Caco-2 (cell line): ENCODE results near the gene IMMT. TPM values are rescaled to one million over a fixed set of nuclear protein-coding genes. Genes with fewer than 3 reads are reported as not detected.

Source experiments
- BruUV-seq: library from RNA; stranded (reverse); fragments of 400-500 nt; replicated peaks from 2 replicates; lab custom pipeline; 2021; lab: Mats Ljungman, UMichigan
- CTCF ChIA-PET: fragments of 300-600 bp; sonication (Branson Sonifier 250); formaldehyde crosslinking; loops from one replicate; lab custom pipeline; 2022; ENCODE audit warnings: antibody characterized with exemption; lab: Charles Lee
- POLR2A ChIA-PET: fragments of 300-600 bp; sonication (Branson Sonifier 250); formaldehyde crosslinking; loops from one replicate; lab custom pipeline; 2022; ENCODE audit warnings: antibody characterized with exemption; lab: Charles Lee
- DNase-seq, 2 experiments: peaks; one replicate each; pipeline versions ENCODE4 v3.0.0 to v3.0.0-alpha.2; 2020 to 2022
- H3K27me3 ChIP-seq: replicated peaks from 2 replicates; pipeline ENCODE4 v1.6.0; 2011; ENCODE audit warnings: low read length; ENCODE audit not compliant: control insufficient read depth, insufficient read depth
- H3K36me3 ChIP-seq: 2 replicates; pipeline ENCODE4 v1.5.1; 2011; ENCODE audit warnings: low read length; ENCODE audit not compliant: control insufficient read depth, insufficient read depth
- H3K4me1 ChIP-seq: fragments of 250-450 bp; sonication (Bioruptor Pico); 2 replicates; pipeline ENCODE4 v1.5.1; 2020; ENCODE audit warnings: mild to moderate bottlenecking
- H3K4me3 ChIP-seq: 2 replicates; pipeline ENCODE4 v1.5.1; 2011; ENCODE audit warnings: low read depth, mild to moderate bottlenecking, control low read depth, low read length
- H3K9me3 ChIP-seq: fragments of 250-450 bp; sonication (Bioruptor Pico); 2 replicates; pipeline ENCODE4 v1.5.1; 2020; ENCODE audit warnings: mild to moderate bottlenecking, moderate library complexity
- H3K27ac Mint-ChIP-seq: one replicate; pipeline ENCODE4 v1.8.0; 2022; ENCODE audit warnings: mixed read lengths; ENCODE audit not compliant: unreplicated experiment
- H3K27me3 Mint-ChIP-seq: one replicate; pipeline ENCODE4 v1.8.0; 2022; ENCODE audit warnings: mixed read lengths; ENCODE audit not compliant: insufficient read depth, unreplicated experiment
- H3K36me3 Mint-ChIP-seq: one replicate; pipeline ENCODE4 v1.8.0; 2022; ENCODE audit warnings: mild to moderate bottlenecking, mixed read lengths; ENCODE audit not compliant: insufficient read depth, unreplicated experiment
- H3K4me1 Mint-ChIP-seq: one replicate; pipeline ENCODE4 v1.8.0; 2022; ENCODE audit warnings: low read depth, mixed read lengths; ENCODE audit not compliant: unreplicated experiment
- H3K4me3 Mint-ChIP-seq: one replicate; pipeline ENCODE4 v1.8.0; 2022; ENCODE audit warnings: mild to moderate bottlenecking, moderate library complexity, mixed read lengths; ENCODE audit not compliant: unreplicated experiment
- H3K9me3 Mint-ChIP-seq: one replicate; pipeline ENCODE4 v1.8.0; 2022; ENCODE audit warnings: mixed read lengths; ENCODE audit not compliant: unreplicated experiment
- CTCF ChIP-seq, 2 experiments: fragments of 200-600 bp in 1 of 2; IDR thresholded peaks; 1 replicate in 1 of 2; 2 replicates in 1 of 2; pipeline versions ENCODE4 v1.5.1 to v1.8.0; 2011 to 2022; ENCODE audit warnings: antibody characterized with exemption in 1 of 2, control low read depth in 1 of 2, inconsistent platforms in 1 of 2, low read depth in 1 of 2, low read length in 1 of 2, mild to moderate bottlenecking in 1 of 2, moderate library complexity in 1 of 2; ENCODE audit not compliant: insufficient read depth in 1 of 2, severe bottlenecking in 1 of 2, unreplicated experiment in 1 of 2
- intact Hi-C: fragments of 100-400 bp; cut with micrococcal nuclease; formaldehyde crosslinking; loops from one replicate; pipeline ENCODE4 v1.10.0; 2022; ENCODE audit not compliant: unreplicated experiment
- total RNA-seq: library from RNA; stranded (reverse); gene quantifications from 2 replicates; pipeline ENCODE4 v1.2.3, GENCODE V29; 2022

The IMMT gene
- total RNA-seq, 1 experiment from 2014 or later: 129 TPM

- CTCF ChIA-PET: interaction anchor here (0.5 kb wide), 1 partner anchor 12 kb away, joined by 3 read pairs; no protein-coding TSS in a partner anchor
These were observed 9.6 kb downstream of the IMMT start for GRCh38 chr2:86185517-86186212.

GRCh38 chr2:86176597-86176996 is 18.7 kb downstream of the IMMT start:
- Mint-ChIP-seq H3K4me3 (no peak overlapping the region), H3K36me3 (peaks cover 50% of the 10 kb centered on the region), H3K27ac (peak overlapping the region; percentile 28), H3K4me1 (peaks cover 34% of the 10 kb centered on the region), H3K9me3 (no peaks in the 10 kb centered on the region), H3K27me3 (no peaks in the 10 kb centered on the region)
- Histone ChIP-seq H3K9me3 (no peaks in the 10 kb centered on the region), H3K4me3 (no peak overlapping the region), H3K36me3 (peaks cover 1% of the 10 kb centered on the region), H3K27me3 (no peaks in the 10 kb centered on the region), H3K4me1 (peaks cover 41% of the 10 kb centered on the region)
- no TSS peak for BruUV-seq
- intact Hi-C loops: no loop called here
- no peak for DNase-seq
- POLR2A ChIA-PET: no interaction called here
- CTCF ChIA-PET: interaction anchor here (0.5 kb wide), 1 partner anchor 9 kb away, joined by 3 read pairs; no protein-coding TSS in a partner anchor
- TF ChIP-seq CTCF (IDR thresholded peaks at IDR 0.05; ENCODE audit: insufficient read depth in 1 of 2, low read depth in 1 of 2, low read length in 1 of 2, severe bottlenecking in 1 of 2, unreplicated experiment in 1 of 2): no peak

More at GRCh38 chr2:86185517-86186212, 9.6 kb downstream of the IMMT start:
- no peak overlapping the region for H3K4me3 ChIP-seq
- no peak for TF ChIP-seq CTCF (IDR thresholded peaks at IDR 0.05; ENCODE audit: insufficient read depth in 1 of 2, low read depth in 1 of 2, low read length in 1 of 2, severe bottlenecking in 1 of 2, unreplicated experiment in 1 of 2)
- no peaks in the 10 kb centered on the region for H3K36me3 ChIP-seq
- DNase-seq: no peak
- no peak overlapping the region for H3K4me3 Mint-ChIP-seq
- peaks cover 12% of the 10 kb centered on the region for H3K36me3 Mint-ChIP-seq
- H3K9me3 Mint-ChIP-seq: no peaks in the 10 kb centered on the region
- peak overlapping the region; percentile 32 for H3K27ac Mint-ChIP-seq
- POLR2A ChIA-PET: no interaction called here
- intact Hi-C loops: no loop called here
- H3K4me1 Mint-ChIP-seq: peaks cover 31% of the 10 kb centered on the region
- peaks cover 12% of the 10 kb centered on the region; the same call in 1 of the 2 replicates for H3K4me1 ChIP-seq
- H3K9me3 ChIP-seq: no peaks in the 10 kb centered on the region
- BruUV-seq: no TSS peak
- H3K27me3 Mint-ChIP-seq: no peaks in the 10 kb centered on the region
- no peaks in the 10 kb centered on the region for H3K27me3 ChIP-seq

GRCh38 chr2:86175828-86176227 is 19.4 kb downstream of the IMMT start:
- Mint-ChIP-seq H3K9me3 (no peaks in the 10 kb centered on the region), H3K4me3 (no peak overlapping the region), H3K36me3 (peaks cover 54% of the 10 kb centered on the region), H3K4me1 (peaks cover 39% of the 10 kb centered on the region), H3K27me3 (no peaks in the 10 kb centered on the region), H3K27ac (peak overlapping the region; percentile 28)
- H3K4me1 ChIP-seq: peaks cover 41% of the 10 kb centered on the region
- TF ChIP-seq CTCF (IDR thresholded peaks at IDR 0.05; ENCODE audit: insufficient read depth in 1 of 2, low read depth in 1 of 2, low read length in 1 of 2, severe bottlenecking in 1 of 2, unreplicated experiment in 1 of 2): no peak
- DNase-seq: no peak
- intact Hi-C loops: no loop called here
- no peaks in the 10 kb centered on the region for H3K9me3 ChIP-seq
- no peaks in the 10 kb centered on the region for H3K27me3 ChIP-seq
- H3K4me3 ChIP-seq: no peak overlapping the region
- H3K36me3 ChIP-seq: peaks cover 1% of the 10 kb centered on the region
- CTCF ChIA-PET: interaction anchor here (0.6 kb wide), 1 partner anchor 96 kb away, joined by 4 read pairs; no protein-coding TSS in a partner anchor
- BruUV-seq: no TSS peak
- POLR2A ChIA-PET: no interaction called here
